DND-41 (cell line): Measurements from ENCODE around the gene PER1.

Experiments used
- ATAC-seq: fragments of 200-7000 bp; cut with Tn5 transposase; 3 replicates; pipeline ENCODE4 v1.9.1; 2021; ENCODE audit warnings: low read depth; ENCODE audit not compliant: insufficient read depth
- DNase-seq: peaks from one replicate; pipeline ENCODE4 v3.0.0-alpha.2; 2020
- H2AFZ ChIP-seq: 2 replicates; pipeline ENCODE4 v1.6.0; 2012; ENCODE audit warnings: low read depth, low read length
- H3K27ac ChIP-seq: 2 replicates; pipeline ENCODE4 v1.5.1; 2012; ENCODE audit warnings: low read length, inconsistent platforms
- H3K27me3 ChIP-seq: fragments of 200-600 bp; sonication (generic); 2 replicates; pipeline ENCODE4 v1.6.0; 2012; ENCODE audit warnings: low read length, mild to moderate bottlenecking, inconsistent platforms; ENCODE audit not compliant: insufficient read depth, poor library complexity
- H3K36me3 ChIP-seq: 2 replicates; pipeline ENCODE4 v1.5.1; 2012; ENCODE audit warnings: low read length, inconsistent platforms; ENCODE audit not compliant: insufficient read depth
- H3K4me1 ChIP-seq: 2 replicates; pipeline ENCODE4 v1.5.1; 2012; ENCODE audit warnings: mild to moderate bottlenecking, low read length; ENCODE audit not compliant: insufficient read depth
- H3K4me2 ChIP-seq: 2 replicates; pipeline ENCODE4 v1.6.0; 2012; ENCODE audit warnings: mild to moderate bottlenecking, moderate library complexity, low read length, inconsistent platforms; ENCODE audit not compliant: insufficient read depth
- H3K4me3 ChIP-seq, 2 experiments: fragments of 200-600 bp in 1 of 2; shearing (Covaris generic) in 1 of 2; 2 replicates each; pipeline ENCODE4 v1.5.1; 2012 to 2016; ENCODE audit warnings: inconsistent platforms in 2 of 2, low read length in 2 of 2, mild to moderate bottlenecking in 2 of 2, low read depth in 1 of 2, moderate library complexity in 1 of 2
- H3K79me2 ChIP-seq: 2 replicates; pipeline ENCODE4 v1.6.0; 2012; ENCODE audit warnings: low read length, inconsistent platforms; ENCODE audit not compliant: insufficient read depth
- H3K9ac ChIP-seq: 2 replicates; pipeline ENCODE4 v1.6.0; 2012; ENCODE audit warnings: low read depth, mild to moderate bottlenecking, inconsistent platforms, low read length, moderate library complexity
- H3K9me3 ChIP-seq: 2 replicates; pipeline ENCODE4 v1.5.1; 2012; ENCODE audit warnings: low read length, moderate library complexity, mild to moderate bottlenecking, inconsistent platforms; ENCODE audit not compliant: insufficient read depth, severe bottlenecking
- H4K20me1 ChIP-seq: 2 replicates; pipeline ENCODE4 v1.6.0; 2012; ENCODE audit warnings: low read length; ENCODE audit not compliant: insufficient read depth
- CTCF ChIP-seq: IDR thresholded peaks from 2 replicates; pipeline ENCODE4 v1.5.1; 2012; ENCODE audit warnings: borderline replicate concordance, low read length, moderate library complexity, mild to moderate bottlenecking; ENCODE audit not compliant: poor library complexity, severe bottlenecking; ENCODE audit errors: extremely low read depth
- EZH2 ChIP-seq: IDR thresholded peaks from 3 replicates; pipeline ENCODE4 v1.6.1; 2012; ENCODE audit warnings: borderline replicate concordance, low read depth, mild to moderate bottlenecking, moderate library complexity, low read length, inconsistent platforms; ENCODE audit not compliant: severe bottlenecking

Gene PER1

GRCh38 chr17:8154608-8155155, 2.5 kb upstream of the PER1 start:
- no peak for DNase-seq
- H2AFZ ChIP-seq, result no peak overlapping the region
- H3K27ac ChIP-seq, result no peak overlapping the region
- H3K27me3 ChIP-seq, result no peaks in the 10 kb centered on the region
- H3K9ac ChIP-seq, result peak overlapping the region; percentile 13; the same call in 1 of the 2 replicates
- no peak for ATAC-seq
- peaks cover 21% of the 10 kb centered on the region for H3K36me3 ChIP-seq
- peaks cover 22% of the 10 kb centered on the region for H3K79me2 ChIP-seq
- H3K9me3 ChIP-seq, result no peaks in the 10 kb centered on the region
- H4K20me1 ChIP-seq, result peaks cover 22% of the 10 kb centered on the region
- peak overlapping the region; percentile 50 for H3K4me2 ChIP-seq
- no peak for TF ChIP-seq CTCF
- TF ChIP-seq EZH2, result no peak
- no peak overlapping the region for H3K4me3 ChIP-seq
- H3K4me1 ChIP-seq, result peaks cover 77% of the 10 kb centered on the region

- ATAC-seq (no peak), DNase-seq (peak; percentile 71)
- peaks cover 23% of the 10 kb centered on the region for H3K36me3 ChIP-seq
- no peaks in the 10 kb centered on the region for H3K9me3 ChIP-seq
- peak overlapping the region; percentile 50 for H3K4me2 ChIP-seq
- no peak for TF ChIP-seq CTCF
- TF ChIP-seq EZH2, result no peak
- H3K4me3 ChIP-seq, result peak overlapping the region in 1 of 2 experiments; percentile 28; a peak in 1 of 4 replicates
- H3K4me1 ChIP-seq, result peaks cover 72% of the 10 kb centered on the region
- peaks cover 17% of the 10 kb centered on the region for H3K79me2 ChIP-seq
- peak overlapping the region; percentile 13; the same call in 1 of the 2 replicates for H3K9ac ChIP-seq
- H3K27me3 ChIP-seq, result no peaks in the 10 kb centered on the region
- H4K20me1 ChIP-seq, result peaks cover 22% of the 10 kb centered on the region
- H3K27ac ChIP-seq, result 0 out of 2 replicates have a peak overlapping the region, but pooled peaks have one; percentile 38
- H2AFZ ChIP-seq, result 0 out of 2 replicates have a peak overlapping the region, but pooled peaks have one; percentile 26
Measured at GRCh38 chr17:8153957-8154607, 1.9 kb upstream of the PER1 start.

GRCh38 chr17:8153525-8153956, 1.3 kb upstream of the PER1 start:
- H3K9ac ChIP-seq, result no peak overlapping the region
- H3K4me3 ChIP-seq, result no peak overlapping the region
- H3K27ac ChIP-seq, result no peak overlapping the region
- no peak overlapping the region for H2AFZ ChIP-seq
- peaks cover 22% of the 10 kb centered on the region for H4K20me1 ChIP-seq
- DNase-seq, result no peak
- peaks cover 67% of the 10 kb centered on the region for H3K4me1 ChIP-seq
- peaks cover 17% of the 10 kb centered on the region for H3K79me2 ChIP-seq
- no peaks in the 10 kb centered on the region for H3K27me3 ChIP-seq
- ATAC-seq, result no peak
- peaks cover 26% of the 10 kb centered on the region for H3K36me3 ChIP-seq
- H3K9me3 ChIP-seq, result no peaks in the 10 kb centered on the region
- H3K4me2 ChIP-seq, result no peak overlapping the region
- TF ChIP-seq EZH2 (no peak), CTCF (no peak)
